K562 (cell line): ENCODE measurements around the gene SMCO1. TPM values are rescaled to one million over a fixed set of nuclear protein-coding genes. Genes with fewer than 3 reads are reported as not detected.

Experiments used
- CREB3L1 ChIP-seq: fragments of 450-650 bp; IDR thresholded peaks from 2 replicates; pipeline ENCODE4 v1.6.1; 2014; ENCODE audit warnings: low read depth, mild to moderate bottlenecking, moderate library complexity, borderline replicate concordance
- FOXK2 ChIP-seq, 2 experiments: fragments of 450-650 bp; IDR thresholded peaks in 1 of 2; conservative IDR thresholded peaks in 1 of 2; 2 replicates each; pipeline ENCODE4 v1.6.1; 2016; ENCODE audit warnings: low read depth in 2 of 2, mild to moderate bottlenecking in 1 of 2
- HNRNPK ChIP-seq: fragments of 200-400 bp; formaldehyde crosslinking; IDR thresholded peaks from one replicate; pipeline ENCODE4 v1.6.1; 2018; ENCODE audit warnings: mild to moderate bottlenecking, low read depth, low read length; ENCODE audit not compliant: poor library complexity, severe bottlenecking
- JUN ChIP-seq, 2 experiments: sonication (generic) in 1 of 2; formaldehyde crosslinking in 1 of 2; IDR thresholded peaks; 2 replicates each; pipeline versions ENCODE4 v1.6.1 to v1.8.0; 2012 to 2022; ENCODE audit warnings: borderline replicate concordance in 2 of 2, mild to moderate bottlenecking in 2 of 2, improper control_type of control experiment in 1 of 2, low read depth in 1 of 2, low read length in 1 of 2, missing genetic modification reagents in 1 of 2
- L3MBTL2 ChIP-seq: fragments of 450-650 bp; IDR thresholded peaks from 2 replicates; pipeline ENCODE4 v1.6.1; 2016; ENCODE audit warnings: mild to moderate bottlenecking, moderate library complexity
- NFYB ChIP-seq: IDR thresholded peaks from 2 replicates; pipeline ENCODE4 v1.6.1; 2011; ENCODE audit warnings: mild to moderate bottlenecking, moderate library complexity; ENCODE audit not compliant: insufficient read length; ENCODE audit errors: extremely low read depth
- PRDM10 ChIP-seq: fragments of 450-650 bp; IDR thresholded peaks from 2 replicates; pipeline ENCODE4 v1.6.1; 2018; ENCODE audit not compliant: partially characterized antibody
- RBFOX2 ChIP-seq: fragments of 200-400 bp; formaldehyde crosslinking; IDR thresholded peaks from 2 replicates; pipeline ENCODE4 v1.6.1; 2017; ENCODE audit warnings: low read depth, mild to moderate bottlenecking, low read length, moderate library complexity
- SETDB1 ChIP-seq: IDR thresholded peaks from one replicate; pipeline ENCODE4 v1.6.1; 2012; ENCODE audit warnings: low read length, control low read depth, inconsistent platforms
- SMC3 ChIP-seq: conservative IDR thresholded peaks from 2 replicates; pipeline ENCODE4 v1.6.1; 2011; ENCODE audit warnings: low read depth, low read length, improper control_type of control experiment; ENCODE audit not compliant: insufficient read depth
- SP2 ChIP-seq: IDR thresholded peaks from 2 replicates; pipeline ENCODE4 v1.6.1; 2011; ENCODE audit warnings: mild to moderate bottlenecking, low read depth, low read length, moderate library complexity; ENCODE audit not compliant: poor library complexity, severe bottlenecking; ENCODE audit errors: extremely low read depth
- STAT6 ChIP-seq: sonication (generic); formaldehyde crosslinking; IDR thresholded peaks from 2 replicates; pipeline ENCODE4 v1.8.1; 2023; ENCODE audit warnings: mild to moderate bottlenecking, missing genetic modification reagents
- U2AF2 ChIP-seq: fragments of 200-400 bp; formaldehyde crosslinking; optimal IDR thresholded peaks from 2 replicates; pipeline ENCODE3; 2017; ENCODE audit warnings: low read depth, mild to moderate bottlenecking, low read length
- YY1 ChIP-seq, 3 experiments: IDR thresholded peaks; 2 replicates each; pipeline ENCODE4 v1.6.1; 2011; ENCODE audit warnings: low read length in 2 of 3, mild to moderate bottlenecking in 2 of 3, moderate library complexity in 2 of 3, borderline replicate concordance in 1 of 3, control low read depth in 1 of 3, low read depth in 1 of 3; ENCODE audit not compliant: insufficient read depth in 3 of 3, insufficient replicate concordance in 2 of 3, control insufficient read depth in 1 of 3, insufficient read length in 1 of 3; ENCODE audit errors: extremely low read depth in 1 of 3
- polyA plus RNA-seq, 8 experiments: library from polyadenylated mRNA; depleted of rRNA in 4 of 8; stranded (reverse) in 5 of 8; unstranded in 3 of 8; fragments of >200 nt; fragmentation: Nextera tagmentation in 2 of 8; fragmentation: Illumina TruSeq in 1 of 8; extraction: Ambion mirVana in 2 of 8; extraction: Trizol in 1 of 8; gene quantifications; 2 replicates each; pipeline versions ENCODE4 v1.2.1 to v1.2.3, GENCODE V29; 2011 to 2014; ENCODE audit warnings: inconsistent platforms in 1 of 8, missing spikeins in 1 of 8
- total RNA-seq, 7 experiments: library from RNA; depleted of rRNA in 6 of 7; stranded (reverse); fragments of >200 nt in 6 of 7; fragmentation: Illumina TruSeq in 2 of 7; extraction: Trizol in 2 of 7; gene quantifications; 2 replicates each; pipeline versions ENCODE4 v1.2.1 to v1.2.3, GENCODE V29; 2011 to 2021; ENCODE audit warnings: low replicate concordance in 1 of 7

SMCO1 gene
- total and polyA plus RNA-seq, 9 of the 15 experiments (the other 6 are each of a cell fraction or from before 2014, with no cell fraction given): 0.05 to 0.35 (median 0.12) TPM; not detected in 5

GRCh38 chr3:196528639-196529233 is 13.6 kb upstream of the SMCO1 start (continued):
- peak; percentile 88 for TF ChIP-seq RBFOX2
- TF ChIP-seq L3MBTL2: peak; percentile 84
- peak; percentile 53; the same call in 1 of the 2 replicates for TF ChIP-seq CREB3L1
- TF ChIP-seq SP2: no peak
- peak; percentile 35; the same call in 1 of the 2 replicates for TF ChIP-seq SMC3
- peak; percentile 60 for TF ChIP-seq PRDM10
- no peak for TF ChIP-seq HNRNPK
- no peak for TF ChIP-seq SETDB1
- TF ChIP-seq FOXK2 (conservative IDR thresholded peaks at IDR 0.05 in 1 of 2, IDR thresholded peaks at IDR 0.05 in 1 of 2; ENCODE audit: low read depth in 2 of 2): no peak
- TF ChIP-seq STAT6 (CRISPR knock-in tag): 0 out of 2 replicates have a peak, but pooled peaks have one; percentile 65
- peak; percentile 10; the same call in 1 of the 2 replicates for TF ChIP-seq JUN (IDR thresholded peaks at IDR 0.05; ENCODE audit: borderline replicate concordance, low read depth, low read length)
- 0 out of 2 replicates have a peak, but pooled peaks have one; percentile 73 for TF ChIP-seq JUN (CRISPR knock-in tag; IDR thresholded peaks at IDR 0.05; ENCODE audit: borderline replicate concordance)
- TF ChIP-seq U2AF2: no peak
- no peak for TF ChIP-seq NFYB
- peak; percentile 44 to 91 (median 85) for TF ChIP-seq YY1 (IDR thresholded peaks at IDR 0.05; ENCODE audit: borderline replicate concordance in 1 of 3, control insufficient read depth in 1 of 3, extremely low read depth in 1 of 3, insufficient read depth in 3 of 3, insufficient read length in 1 of 3, insufficient replicate concordance in 2 of 3, low read depth in 1 of 3, low read length in 2 of 3)
